ENCODE measurements around the gene LAMA2. TPM values are rescaled to one million over a fixed set of nuclear protein-coding genes. Genes with fewer than 3 reads are reported as not detected.

LAMA2 gene
- total and polyA plus RNA-seq, 8 donors = 3.4 to 110 (median 31.6) TPM

DNA sequence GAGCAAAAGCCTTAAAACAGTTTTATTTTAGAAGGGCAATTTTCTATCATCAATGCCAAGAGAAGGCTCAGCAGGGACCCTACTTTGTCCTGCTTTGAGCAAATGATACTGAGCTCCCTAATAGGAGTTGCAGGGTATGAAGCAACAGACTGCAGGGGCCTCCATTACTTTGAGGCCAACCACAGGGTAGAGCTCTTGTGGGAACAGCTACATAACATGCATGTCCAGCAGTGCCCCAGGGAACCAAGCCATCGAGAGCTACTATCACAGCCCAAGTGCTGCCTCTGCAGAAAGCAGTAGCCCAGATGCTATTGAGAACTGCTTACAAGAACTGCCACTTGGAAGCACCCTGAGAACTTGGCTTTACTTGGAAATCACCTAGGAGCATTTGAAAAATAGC lies 222.1 kb downstream of the LAMA2 start:
- no peak for DNase-seq
- TF ChIP-seq POLR2AphosphoS5 (IDR thresholded peaks at IDR 0.05) (no peak), EP300 (IDR thresholded peaks at IDR 0.05) (no peak), POLR2A (IDR thresholded peaks at IDR 0.05) (no peak), CTCF (IDR thresholded peaks at IDR 0.05) (no peak)
- WGBS, 5 donors = 50 to 93% (median 78%) methylated on average over 1 of the region's 1 CpG
- Histone ChIP-seq H3K27me3 (no peaks in the 10 kb centered on the region), H3K27ac (peak overlapping the region in 4 of 5 donors; percentile 2 to 58 (median 24)), H3K9me3 (no peaks in the 10 kb centered on the region), H3K36me3 (no peaks in the 10 kb centered on the region), H3K4me1 (peaks cover 0 to 13% (median 6%) of the 10 kb centered on the region in 4 donors), H3K4me3 (no peak overlapping the region)
- intact Hi-C loops (cut with DNase I; ENCODE audit: low total_unique reads) = no loop called here

- Histone ChIP-seq H3K27ac (peak overlapping the region in 3 of 5 donors; percentile 19 to 58 (median 29)), H3K36me3 (no peaks in the 10 kb centered on the region), H3K9me3 (no peaks in the 10 kb centered on the region), H3K4me1 (peaks cover 0 to 19% (median 9%) of the 10 kb centered on the region in 4 donors), H3K4me3 (no peak overlapping the region), H3K27me3 (no peaks in the 10 kb centered on the region)
- 38 to 48% (median 42%) methylated on average over 2 of the region's 2 CpGs for WGBS, 5 donors
- intact Hi-C loops (cut with DNase I; ENCODE audit: low total_unique reads) = no loop called here
- peak in 1 of 2 donors; percentile 34 for DNase-seq
- TF ChIP-seq POLR2AphosphoS5 (IDR thresholded peaks at IDR 0.05) (no peak), CTCF (IDR thresholded peaks at IDR 0.05) (no peak), EP300 (IDR thresholded peaks at IDR 0.05) (no peak), POLR2A (IDR thresholded peaks at IDR 0.05) (no peak)
Observed at GRCh38 chr6:129105793-129106192, 222.9 kb downstream of the LAMA2 start.

GRCh38 chr6:129108337-129108736 lies 225.4 kb downstream of the LAMA2 start:
- intact Hi-C loops (cut with DNase I; ENCODE audit: low total_unique reads) = no loop called here
- no peak overlapping the region for H3K4me3 ChIP-seq
- no peaks in the 10 kb centered on the region for H3K9me3 ChIP-seq
- peaks cover 0 to 32% (median 15%) of the 10 kb centered on the region in 4 donors for H3K4me1 ChIP-seq
- TF ChIP-seq CTCF (IDR thresholded peaks at IDR 0.05) (no peak), POLR2A (IDR thresholded peaks at IDR 0.05) (no peak), EP300 (IDR thresholded peaks at IDR 0.05) (no peak), POLR2AphosphoS5 (IDR thresholded peaks at IDR 0.05) (no peak)
- no peaks in the 10 kb centered on the region for H3K36me3 ChIP-seq
- WGBS, 5 donors = 0 to 82% (median 47%) methylated on average over 1 of the region's 1 CpG
- no peak overlapping the region for H3K27ac ChIP-seq
- DNase-seq = no peak
- H3K27me3 ChIP-seq = no peaks in the 10 kb centered on the region

GRCh38 chr6:129110690-129111343 lies 227.9 kb downstream of the LAMA2 start:
- Histone ChIP-seq H3K4me1 (peaks cover 0 to 30% (median 16%) of the 10 kb centered on the region in 4 donors), H3K27me3 (no peaks in the 10 kb centered on the region), H3K36me3 (no peaks in the 10 kb centered on the region), H3K4me3 (no peak overlapping the region), H3K27ac (peak overlapping the region in 1 of 5 donors; percentile 24), H3K9me3 (no peaks in the 10 kb centered on the region)
- intact Hi-C loops (cut with DNase I; ENCODE audit: low total_unique reads) = no loop called here
- no peak for DNase-seq
- 16 to 58% (median 42%) methylated on average over 1 of the region's 1 CpG for WGBS, 5 donors
- TF ChIP-seq POLR2A (IDR thresholded peaks at IDR 0.05) (no peak), EP300 (IDR thresholded peaks at IDR 0.05) (no peak), CTCF (IDR thresholded peaks at IDR 0.05) (no peak), POLR2AphosphoS5 (IDR thresholded peaks at IDR 0.05) (no peak)

Data from stomach (tissue), 9 donors.